Stimulated activated CD4-positive, alpha-beta T cell treated with anti-CD3 and anti-CD28 coated beads, Interleukin-4, amount 100 ng/mL, for 48 hours (primary cell): ENCODE measurements around the gene GORASP1.

Source experiments
- DNase-seq, 2 donors: peaks; one replicate each; pipeline ENCODE4 v3.0.0-alpha.2; 2020; ENCODE audit warnings: low read depth in 2 of 2

GORASP1 gene

DNA sequence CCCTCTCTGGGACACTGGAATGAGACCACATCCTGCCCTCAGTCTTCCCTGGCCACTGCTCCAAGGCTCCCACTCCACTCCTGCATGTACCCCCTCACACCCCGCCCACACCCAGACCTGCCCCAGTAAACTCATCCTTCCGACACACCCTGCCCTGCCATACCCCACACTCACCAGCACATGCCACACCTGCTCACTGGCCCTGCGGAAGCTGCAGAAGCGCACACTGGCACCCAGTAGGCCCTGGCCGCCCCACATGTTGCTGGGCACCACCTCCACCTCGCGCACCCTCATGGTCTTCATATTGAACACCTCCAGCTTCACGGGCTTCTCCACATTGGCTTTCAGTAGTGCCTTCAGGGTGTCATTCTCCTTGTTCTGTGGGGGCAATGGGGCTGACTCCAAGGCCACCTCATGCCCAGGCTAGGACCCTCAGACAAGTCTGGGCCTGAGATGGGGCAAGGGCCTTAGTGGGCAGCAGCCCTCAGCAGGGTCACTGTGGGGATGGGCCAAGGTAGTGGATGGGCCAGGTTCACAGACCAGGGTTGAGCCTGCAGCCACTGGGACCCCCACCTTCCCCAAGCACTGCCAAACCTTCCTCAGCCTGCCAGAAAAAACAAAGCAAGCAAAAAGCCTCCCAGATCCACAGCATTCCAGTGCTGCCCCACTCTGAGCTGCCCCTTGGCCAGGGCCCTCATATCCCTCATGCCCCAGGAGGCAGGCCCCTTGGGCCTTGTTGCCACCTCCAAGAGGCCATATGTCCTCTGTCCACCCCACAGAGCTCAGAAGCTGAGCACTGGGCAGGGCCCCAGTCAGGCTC is 4.7 kb downstream of the GORASP1 start:
- DNase-seq = no peak

DNA sequence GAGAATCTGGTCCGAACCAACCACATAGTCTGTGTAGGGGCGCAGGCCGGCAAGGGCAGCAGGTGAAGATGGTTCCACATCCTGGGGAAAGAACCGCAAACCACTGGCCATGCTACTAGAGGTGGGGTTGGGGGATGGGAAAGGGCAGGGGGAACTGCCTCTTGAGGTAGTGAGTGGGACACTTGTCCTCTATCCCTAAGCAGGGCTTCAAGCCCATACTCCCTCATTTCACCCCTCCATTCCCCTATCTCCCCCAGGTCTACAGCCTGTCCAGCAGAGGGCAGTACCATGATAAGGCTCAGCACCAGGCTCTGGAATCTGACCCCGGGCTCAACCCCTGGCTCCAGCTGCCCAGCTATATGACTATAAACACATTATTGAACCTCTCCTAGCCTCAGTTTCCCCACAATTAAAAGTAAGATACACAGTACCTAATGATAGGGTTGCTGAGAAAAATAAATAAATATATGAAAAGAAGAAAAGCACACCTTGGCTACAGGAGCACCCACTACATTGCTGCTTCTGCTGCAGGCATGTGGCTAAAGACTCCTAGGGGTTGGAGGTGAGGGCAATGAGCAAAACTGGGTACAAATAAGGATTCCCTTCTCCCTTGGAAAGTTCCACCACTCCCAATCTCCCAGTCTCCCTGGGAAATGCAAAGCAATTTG is 6.3 kb downstream of the GORASP1 start:
- DNase-seq = peak in 1 of 2 donors; percentile 38

DNA sequence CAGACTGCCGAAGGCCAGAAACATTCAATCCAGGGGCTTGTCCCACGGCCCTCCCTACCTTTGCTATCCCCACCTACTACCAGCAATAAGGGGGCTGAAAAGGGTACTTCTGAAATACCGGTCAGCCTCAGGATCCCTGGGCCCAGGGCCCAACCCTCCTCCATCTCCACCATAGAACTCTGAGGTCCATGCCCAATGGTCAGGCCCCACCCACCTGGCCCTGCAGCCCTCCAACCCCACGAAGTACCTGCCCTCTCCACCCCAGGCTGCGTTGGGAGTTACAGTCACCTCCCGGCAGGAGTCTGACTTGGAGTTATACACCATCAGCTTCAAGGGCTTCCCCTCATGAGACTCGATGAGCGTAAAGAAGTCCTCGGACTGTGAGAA is 6.9 kb downstream of the GORASP1 start:
- DNase-seq = no peak

DNA sequence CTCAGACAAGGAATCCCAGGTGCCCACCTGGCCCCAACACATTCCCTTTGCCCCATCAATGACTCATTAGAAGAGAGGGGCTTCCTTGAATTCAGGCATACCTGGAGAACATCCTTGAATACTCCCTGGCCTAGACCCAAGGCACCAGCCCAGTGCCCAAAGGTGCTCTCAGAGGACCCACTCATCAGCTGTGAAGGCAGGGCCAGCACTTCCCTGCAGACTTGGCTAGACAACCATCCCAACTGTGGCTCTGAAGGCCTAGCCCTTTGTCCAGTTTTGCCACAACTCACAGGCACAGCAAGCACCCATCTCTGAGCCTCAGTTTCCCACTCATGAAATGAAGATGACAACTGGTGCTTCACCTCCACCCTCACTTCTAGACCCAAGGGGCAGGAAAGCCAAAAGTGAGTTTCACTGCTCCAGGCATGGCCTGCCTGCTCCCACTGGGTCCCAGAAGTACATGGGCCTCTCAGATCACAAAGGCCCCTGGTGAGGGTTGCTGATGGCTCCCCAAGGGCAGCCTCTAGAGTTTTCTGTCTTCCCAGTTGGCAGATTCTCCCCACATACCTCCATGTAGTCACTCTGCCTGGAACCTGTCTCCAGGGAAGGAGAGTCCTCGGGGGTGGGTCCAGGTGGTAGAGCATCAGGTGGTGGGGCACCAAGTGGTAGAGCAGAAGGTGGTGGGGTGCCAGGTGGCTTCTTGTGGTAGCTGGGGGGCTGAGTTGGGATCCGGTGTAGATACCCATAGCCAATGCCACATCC is 7.5 kb downstream of the GORASP1 start:
- DNase-seq = no peak

DNA sequence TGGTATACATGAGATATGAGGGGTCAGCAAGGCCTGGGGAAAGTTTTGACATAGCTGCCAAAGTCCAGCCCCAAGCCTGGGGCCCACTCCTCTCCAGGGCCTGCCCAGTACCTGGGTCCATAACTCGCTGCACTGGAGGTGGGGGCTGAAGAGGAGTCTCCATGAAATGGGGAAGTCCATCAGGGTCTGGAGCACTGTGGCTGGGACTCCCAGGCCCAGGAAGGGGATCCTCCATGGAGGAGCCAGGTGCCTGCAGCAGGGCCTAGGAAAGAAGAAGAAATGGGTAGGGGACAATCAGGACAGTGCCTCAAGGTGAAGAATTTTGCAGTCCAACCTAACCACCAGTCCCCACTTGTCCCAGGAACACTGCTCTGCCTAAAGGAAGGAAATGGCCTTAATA is 8.2 kb downstream of the GORASP1 start:
- no peak for DNase-seq

DNA sequence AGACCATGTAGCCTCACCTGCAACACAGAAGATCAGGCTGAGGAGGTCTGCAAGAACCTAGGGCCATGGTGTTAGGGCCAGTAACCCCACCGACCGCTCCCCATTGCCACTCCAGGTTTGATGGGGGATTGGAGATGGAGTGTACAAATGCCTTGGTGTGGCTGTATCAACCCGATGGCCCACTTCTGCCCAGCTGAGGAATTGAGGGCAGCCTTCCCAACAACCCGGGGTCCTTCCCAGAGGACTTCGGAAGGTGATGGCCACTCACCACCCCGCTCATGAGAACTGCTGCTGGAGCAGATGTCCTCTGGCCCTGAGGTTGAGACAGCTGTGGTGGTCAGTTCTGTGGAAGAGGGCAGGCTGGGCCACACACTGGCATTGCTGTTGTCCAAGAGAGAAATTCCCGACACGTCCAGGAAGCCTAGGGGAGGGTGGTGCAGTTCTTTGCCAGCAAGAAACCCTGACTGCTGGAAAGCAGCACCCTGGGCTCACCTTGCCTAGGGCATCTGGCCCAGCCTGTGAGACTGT is 8.9 kb downstream of the GORASP1 start:
- no peak for DNase-seq

DNA sequence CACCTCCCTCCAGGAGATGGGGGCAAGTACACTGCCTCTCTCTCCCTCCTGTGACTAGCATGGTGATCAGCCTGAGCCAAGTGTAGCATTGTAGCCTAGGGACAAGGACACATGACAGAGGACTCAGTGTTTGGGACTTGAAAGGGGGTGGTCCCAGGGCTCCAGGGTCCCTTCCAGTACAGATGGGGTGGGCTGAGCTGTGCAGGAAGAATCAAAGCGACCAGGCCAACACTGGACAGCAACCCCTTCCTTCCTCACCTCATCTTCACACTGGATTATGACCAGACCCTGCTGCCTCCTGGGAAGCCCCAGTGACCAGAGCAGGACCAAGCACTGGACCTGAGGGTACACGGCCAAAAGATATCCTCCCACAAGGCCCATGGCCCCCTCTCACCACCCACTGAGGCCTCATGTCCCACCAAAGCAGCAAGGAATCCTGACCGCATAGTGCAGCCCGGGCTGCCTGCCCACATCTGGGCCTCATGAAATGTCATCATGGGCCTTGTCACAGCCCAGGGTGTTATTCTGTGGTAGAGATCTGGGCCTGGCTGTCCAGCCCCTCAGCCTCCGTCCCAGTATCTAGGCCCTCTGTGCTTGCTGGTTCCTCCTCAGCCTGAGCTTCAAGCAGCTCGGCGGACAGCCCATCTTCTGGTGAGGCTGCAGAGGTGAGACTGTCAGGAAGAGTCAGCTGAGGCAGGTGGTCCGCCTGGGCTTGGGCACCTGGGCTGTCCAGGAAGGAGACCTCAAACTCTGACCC is 9.5 kb downstream of the GORASP1 start:
- no peak for DNase-seq

DNA sequence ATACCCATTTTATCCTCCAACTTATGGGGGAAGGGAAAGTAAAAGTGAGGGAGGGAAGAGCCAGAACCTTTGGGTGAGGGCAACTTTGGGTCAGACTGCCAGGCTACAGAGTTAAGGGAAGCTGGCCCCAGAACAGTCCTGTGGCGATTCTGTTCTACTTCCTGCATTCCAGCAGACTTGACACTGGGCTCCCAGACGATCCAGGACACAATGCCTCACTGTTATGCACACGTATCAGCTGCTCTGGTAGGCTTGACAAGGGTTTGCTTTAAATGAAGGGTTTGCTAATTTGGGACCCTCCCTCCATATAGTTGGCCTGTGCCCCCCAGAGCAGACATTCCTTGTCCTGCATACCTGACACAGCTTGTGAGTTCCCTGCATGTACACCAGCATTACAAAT is 10.7 kb downstream of the GORASP1 start:
- DNase-seq = no peak

DNA sequence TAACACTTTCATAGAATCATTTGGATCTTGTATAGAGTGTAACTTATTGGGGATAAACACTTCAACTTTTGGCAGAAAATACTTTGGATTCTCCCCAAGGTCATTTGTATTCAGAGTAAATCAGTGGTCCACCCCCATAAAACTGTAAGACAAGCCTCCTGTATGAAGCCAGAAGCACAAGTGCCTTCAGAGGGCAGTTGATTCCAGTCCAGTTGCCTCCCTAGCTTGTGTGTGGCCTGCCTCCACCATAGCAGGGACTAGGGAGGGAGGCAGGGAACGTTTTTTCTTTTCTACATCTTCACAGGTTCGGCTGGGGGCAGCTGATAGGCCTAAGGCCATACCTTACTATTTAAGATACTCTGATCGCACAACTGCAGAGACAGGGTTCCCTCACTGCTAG is 11.6 kb downstream of the GORASP1 start:
- DNase-seq = no peak

DNA sequence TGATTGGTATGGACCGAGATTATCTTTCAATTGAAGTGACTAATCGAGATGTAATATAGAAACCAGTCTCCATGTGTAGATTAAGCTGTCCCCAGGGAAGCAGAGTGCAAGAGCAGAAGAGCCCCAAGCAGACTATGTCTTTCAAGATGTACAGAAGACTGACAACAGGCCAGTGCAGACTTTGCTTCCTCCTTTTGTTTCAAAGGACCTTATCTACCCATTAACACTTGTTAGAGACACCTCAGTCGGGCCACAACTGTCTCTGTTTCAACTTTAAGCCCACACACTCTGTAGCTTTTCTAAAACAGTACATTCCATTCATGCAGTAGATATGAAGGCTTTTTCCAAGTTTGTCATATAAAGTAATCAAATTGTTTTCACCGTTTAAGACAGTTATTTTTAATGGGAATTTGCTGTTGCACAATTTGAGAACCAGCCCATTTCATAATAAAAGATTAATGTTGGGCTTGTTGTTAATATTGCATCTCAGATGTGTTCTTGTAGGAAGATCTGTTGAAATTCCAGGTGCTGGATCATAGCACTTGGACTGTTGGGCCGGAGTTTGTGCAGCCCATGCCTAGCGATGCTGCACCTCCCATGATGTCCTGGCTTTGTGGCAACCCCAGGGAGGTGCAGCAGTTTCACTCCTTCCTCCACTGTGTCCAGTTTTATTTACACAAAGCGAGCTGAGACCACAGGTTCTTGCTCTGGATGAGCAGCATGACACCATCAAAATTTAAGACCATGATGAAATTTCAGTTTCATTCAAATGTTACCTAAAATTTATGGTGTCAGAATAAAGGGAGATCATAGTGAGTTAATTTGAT is 12.4 kb downstream of the GORASP1 start:
- no peak for DNase-seq

DNA sequence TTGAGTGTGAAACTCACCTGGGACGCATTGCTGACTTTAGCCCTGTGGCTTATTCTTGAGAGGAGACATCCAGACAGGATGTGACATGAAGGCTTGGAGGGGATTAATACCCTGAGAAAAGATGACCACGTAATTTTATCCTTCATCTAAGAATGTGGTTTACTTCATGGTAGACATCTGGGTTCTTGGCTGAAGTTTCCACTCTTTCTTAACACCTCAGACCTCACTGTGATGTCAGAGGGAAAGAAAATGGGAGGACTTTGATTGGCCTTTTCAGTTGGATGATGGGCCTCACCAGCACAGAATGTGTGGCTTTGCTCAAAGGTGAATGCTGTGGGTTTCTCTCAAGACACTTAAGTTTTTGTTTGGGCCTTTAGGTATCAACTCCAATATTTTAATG is 16.5 kb downstream of the GORASP1 start:
- DNase-seq = no peak

DNA sequence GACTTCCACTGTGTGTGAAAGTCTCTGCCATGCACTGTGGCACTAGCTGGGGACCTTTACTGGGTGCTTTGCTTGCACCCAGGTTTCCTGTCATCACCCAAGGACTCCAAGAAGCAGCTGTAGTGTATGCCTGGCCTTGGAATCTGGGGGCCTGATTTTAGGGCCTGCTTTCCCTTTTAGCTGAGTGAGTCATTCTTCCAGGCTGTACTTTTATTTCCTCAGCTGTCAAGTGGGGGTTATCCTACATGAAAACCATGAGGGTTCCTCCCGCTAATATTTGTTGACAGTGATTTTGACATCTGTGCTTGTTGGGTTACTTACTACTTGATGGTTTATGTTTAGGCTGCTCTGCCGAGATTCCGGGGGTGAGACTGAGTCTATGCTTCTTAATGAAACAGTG is 18.5 kb downstream of the GORASP1 start:
- no peak for DNase-seq

DNA sequence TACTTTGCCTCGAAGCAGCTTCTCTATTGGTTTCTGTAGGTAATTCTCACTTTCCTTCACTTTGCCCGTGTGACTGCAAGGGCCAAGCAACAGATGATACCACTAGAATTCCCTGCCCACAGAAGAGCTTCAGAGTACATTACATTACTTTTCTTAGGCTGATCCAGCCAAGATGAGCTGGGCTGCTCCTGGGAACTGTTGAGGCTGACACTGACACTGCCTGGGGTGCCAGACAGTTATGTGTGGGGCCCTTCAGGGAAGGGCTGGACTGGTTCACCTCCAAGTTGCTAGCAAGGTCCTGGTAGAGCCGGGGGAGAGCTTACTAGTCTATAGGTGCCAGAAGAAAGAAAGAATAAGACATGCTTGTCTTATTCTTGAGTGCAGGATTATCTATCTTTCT is 19.0 kb downstream of the GORASP1 start:
- DNase-seq = no peak

DNA sequence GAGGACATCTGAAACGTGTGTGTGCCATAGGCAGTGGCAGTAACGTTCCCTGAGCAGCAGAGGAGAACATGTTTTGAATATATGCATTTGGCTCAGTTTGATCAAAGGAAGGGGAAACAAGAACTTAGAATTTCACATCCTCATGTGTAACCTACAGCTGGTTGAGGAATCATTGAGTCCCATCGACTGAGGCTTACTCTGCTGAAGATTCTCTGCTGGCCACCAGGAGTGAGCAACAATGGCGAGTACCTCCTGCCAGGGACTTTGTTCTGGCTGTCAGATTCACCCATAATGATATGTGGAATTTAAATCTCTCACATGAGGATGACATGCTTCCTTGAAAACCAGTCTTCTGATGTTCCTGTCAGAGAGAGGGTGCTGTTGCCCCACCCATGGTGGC is 21.3 kb downstream of the GORASP1 start:
- no peak for DNase-seq

DNA sequence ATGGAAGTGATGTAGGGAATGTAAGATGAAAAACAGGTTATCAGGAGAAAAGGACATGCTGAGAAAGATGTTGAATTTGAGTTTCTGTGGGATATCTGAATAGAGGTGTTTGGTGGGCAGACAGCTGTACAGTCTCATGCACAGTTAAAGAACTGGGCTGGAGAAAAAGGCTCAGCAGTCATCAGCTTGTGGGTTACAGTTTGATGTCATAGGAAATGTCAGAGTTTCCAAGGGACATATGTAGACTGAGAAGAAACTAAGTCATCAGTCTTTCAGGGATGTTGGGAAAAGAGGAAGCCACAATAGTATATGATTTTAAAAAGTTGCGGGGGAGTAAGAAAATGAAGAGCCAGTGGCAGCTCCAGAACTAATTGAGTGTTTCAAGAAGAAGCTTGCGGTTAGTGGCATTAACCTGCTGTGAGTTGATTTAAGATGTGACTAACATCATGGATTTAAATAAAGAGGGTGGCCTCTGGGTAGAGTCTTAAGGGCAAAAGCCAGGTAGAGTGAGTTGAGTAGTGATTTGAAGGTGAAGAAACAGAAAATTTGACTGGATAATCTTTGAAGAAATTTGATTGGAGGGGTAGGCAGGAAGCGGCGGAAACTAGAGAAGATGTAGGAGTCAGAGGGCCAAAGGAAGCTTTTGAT is 24.6 kb downstream of the GORASP1 start:
- DNase-seq = no peak

DNA sequence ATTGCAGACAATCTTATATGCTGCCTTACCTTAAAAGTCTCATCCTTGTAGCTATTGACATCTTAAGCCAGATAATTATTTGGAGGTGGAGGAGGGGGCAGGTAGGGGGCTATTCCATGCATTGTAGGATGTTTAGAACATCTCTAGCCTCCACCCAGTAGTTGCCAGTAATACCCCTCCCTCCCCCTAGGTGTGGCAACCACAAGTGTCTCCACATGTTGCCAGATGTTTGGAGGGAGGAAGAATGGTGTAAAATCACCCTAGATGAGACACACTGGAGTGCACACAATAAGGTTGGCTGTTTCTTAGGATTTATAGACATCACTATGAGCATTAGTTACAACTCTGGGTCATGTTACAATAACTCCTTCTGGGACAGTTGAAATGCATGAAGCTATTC is 27.4 kb downstream of the GORASP1 start:
- no peak for DNase-seq

DNA sequence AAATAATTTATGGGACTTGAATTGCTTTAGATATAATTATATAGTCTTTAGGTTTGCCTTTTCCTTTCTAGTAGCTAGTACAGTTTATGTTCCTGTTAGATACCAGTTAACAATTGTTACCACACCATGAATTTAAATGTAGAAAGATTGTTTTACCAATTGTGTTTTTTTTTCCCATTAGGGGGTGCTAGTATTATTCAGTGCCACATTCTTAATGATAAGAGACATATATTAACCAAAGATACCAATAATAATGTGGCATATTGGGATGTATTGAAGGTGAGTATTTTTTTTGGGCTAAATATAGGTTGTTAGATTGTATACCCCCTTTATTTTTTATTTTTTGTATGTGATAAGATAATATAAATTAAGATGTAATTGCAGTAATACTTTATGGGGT is 27.9 kb downstream of the GORASP1 start:
- no peak for DNase-seq

DNA sequence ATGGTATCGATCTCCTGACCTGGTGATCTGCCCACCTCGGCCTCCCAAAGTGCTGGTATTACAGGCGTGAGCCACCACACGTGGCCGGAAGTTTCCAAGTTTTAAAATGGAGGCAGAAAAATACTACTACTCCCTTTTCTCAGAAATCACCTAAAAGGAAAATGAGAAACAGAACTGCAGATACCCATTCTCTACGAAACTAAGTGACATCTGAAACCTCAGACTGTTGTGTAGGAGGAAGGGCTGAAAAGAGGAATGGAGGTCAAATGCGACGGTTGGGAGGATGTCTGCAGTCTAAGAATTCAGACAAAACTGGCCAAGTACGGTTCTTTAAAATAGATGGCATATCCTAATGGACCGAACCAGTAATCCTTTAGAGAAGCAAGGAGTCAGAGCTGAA is 31.5 kb downstream of the GORASP1 start:
- DNase-seq = no peak

DNA sequence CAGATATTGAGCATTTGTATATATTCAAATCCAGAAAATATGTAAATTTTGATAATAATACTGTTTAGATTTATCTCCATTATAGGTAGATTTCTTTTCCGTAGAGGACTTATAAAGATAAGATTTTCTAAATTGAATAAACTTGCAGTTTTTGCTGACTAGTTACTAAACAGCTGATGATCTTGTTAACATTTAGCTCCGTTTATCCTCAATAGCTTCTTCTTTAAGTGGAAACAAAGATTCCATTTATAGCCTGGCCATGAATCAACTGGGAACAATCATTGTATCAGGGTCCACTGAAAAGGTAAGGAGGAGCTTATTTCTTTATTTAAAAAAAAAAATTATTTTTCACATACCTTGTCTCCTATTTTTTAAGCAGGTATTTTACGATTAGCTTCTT is 38.9 kb downstream of the GORASP1 start:
- DNase-seq = no peak

DNA sequence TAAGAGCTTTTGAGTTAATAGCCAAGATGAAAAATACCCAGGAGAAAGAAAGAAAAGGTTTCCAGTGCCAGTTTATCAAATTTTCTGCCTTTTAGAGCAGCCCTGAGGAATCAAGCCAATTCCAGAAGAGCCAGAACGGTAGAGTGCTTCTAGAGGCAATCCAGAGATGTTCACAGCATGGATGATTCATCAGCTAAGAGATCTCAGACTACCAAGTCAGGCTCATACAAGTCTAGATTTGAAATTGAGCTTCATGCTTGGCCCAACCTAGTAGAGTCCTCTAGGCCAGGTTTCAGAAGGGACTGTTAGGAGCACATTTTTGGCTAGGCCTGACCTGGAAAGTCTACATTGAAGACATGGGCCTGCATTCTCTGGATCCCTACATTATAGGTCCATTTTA is 40.1 kb downstream of the GORASP1 start:
- no peak for DNase-seq
